GM18505 (cell line): Measurements from ENCODE around the gene ADARB2.

Experiments used
- ATAC-seq: cut with Tn5 transposase; IDR thresholded peaks from one replicate; pipeline ENCODE4 v1.9.1; 2021; ENCODE audit not compliant: unreplicated experiment
- POLR2A ChIP-seq: IDR thresholded peaks from 4 replicates; pipeline ENCODE4 v1.6.1; 2011; ENCODE audit warnings: borderline replicate concordance; ENCODE audit not compliant: insufficient read depth, insufficient read length; ENCODE audit errors: extremely low read depth

ADARB2 gene

GRCh38 chr10:1194161-1194560, 543.2 kb downstream of the ADARB2 start:
- TF ChIP-seq POLR2A = no peak
- no peak for ATAC-seq

- no peak for TF ChIP-seq POLR2A
- ATAC-seq = no peak
Observed at GRCh38 chr10:1193561-1193960, 543.8 kb downstream of the ADARB2 start.

GRCh38 chr10:1191752-1192151, 545.6 kb downstream of the ADARB2 start:
- ATAC-seq = no peak

GRCh38 chr10:1190791-1191490, 546.4 kb downstream of the ADARB2 start:
- ATAC-seq = no peak
- no peak for TF ChIP-seq POLR2A

More at GRCh38 chr10:1191752-1192151, 545.6 kb downstream of the ADARB2 start:
- no peak for TF ChIP-seq POLR2A

- no peak for ATAC-seq
- TF ChIP-seq POLR2A = no peak
Observed at GRCh38 chr10:1190052-1190395, 547.3 kb downstream of the ADARB2 start.

GRCh38 chr10:1189166-1190051, 547.9 kb downstream of the ADARB2 start:
- ATAC-seq = no peak
- TF ChIP-seq POLR2A = no peak

- ATAC-seq = no peak
Observed at GRCh38 chr10:1188558-1189135, 548.7 kb downstream of the ADARB2 start.

GRCh38 chr10:1187855-1188557, 549.3 kb downstream of the ADARB2 start:
- TF ChIP-seq POLR2A = no peak
- ATAC-seq = no peak

More at GRCh38 chr10:1188558-1189135, 548.7 kb downstream of the ADARB2 start:
- TF ChIP-seq POLR2A = no peak

GRCh38 chr10:1187151-1187854, 550.0 kb downstream of the ADARB2 start:
- TF ChIP-seq POLR2A = no peak

GRCh38 chr10:1186683-1186990, 550.7 kb downstream of the ADARB2 start:
- no peak for TF ChIP-seq POLR2A
- ATAC-seq = no peak

More at GRCh38 chr10:1187151-1187854, 550.0 kb downstream of the ADARB2 start:
- no peak for ATAC-seq

GRCh38 chr10:1185911-1186682, 551.2 kb downstream of the ADARB2 start:
- ATAC-seq = no peak
- no peak for TF ChIP-seq POLR2A
